HG03039 (cell line): ENCODE data around the gene C14orf119.
A peak's percentile ranks its signal among the peaks of the same experiment; 100 is the strongest.

Source experiments
- ATAC-seq: cut with Tn5 transposase; IDR thresholded peaks from one replicate; pipeline ENCODE4 v1.9.1; 2021; ENCODE audit warnings: mild to moderate bottlenecking, moderate library complexity; ENCODE audit not compliant: unreplicated experiment

C14orf119 gene, protein sequence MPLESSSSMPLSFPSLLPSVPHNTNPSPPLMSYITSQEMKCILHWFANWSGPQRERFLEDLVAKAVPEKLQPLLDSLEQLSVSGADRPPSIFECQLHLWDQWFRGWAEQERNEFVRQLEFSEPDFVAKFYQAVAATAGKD

DNA sequence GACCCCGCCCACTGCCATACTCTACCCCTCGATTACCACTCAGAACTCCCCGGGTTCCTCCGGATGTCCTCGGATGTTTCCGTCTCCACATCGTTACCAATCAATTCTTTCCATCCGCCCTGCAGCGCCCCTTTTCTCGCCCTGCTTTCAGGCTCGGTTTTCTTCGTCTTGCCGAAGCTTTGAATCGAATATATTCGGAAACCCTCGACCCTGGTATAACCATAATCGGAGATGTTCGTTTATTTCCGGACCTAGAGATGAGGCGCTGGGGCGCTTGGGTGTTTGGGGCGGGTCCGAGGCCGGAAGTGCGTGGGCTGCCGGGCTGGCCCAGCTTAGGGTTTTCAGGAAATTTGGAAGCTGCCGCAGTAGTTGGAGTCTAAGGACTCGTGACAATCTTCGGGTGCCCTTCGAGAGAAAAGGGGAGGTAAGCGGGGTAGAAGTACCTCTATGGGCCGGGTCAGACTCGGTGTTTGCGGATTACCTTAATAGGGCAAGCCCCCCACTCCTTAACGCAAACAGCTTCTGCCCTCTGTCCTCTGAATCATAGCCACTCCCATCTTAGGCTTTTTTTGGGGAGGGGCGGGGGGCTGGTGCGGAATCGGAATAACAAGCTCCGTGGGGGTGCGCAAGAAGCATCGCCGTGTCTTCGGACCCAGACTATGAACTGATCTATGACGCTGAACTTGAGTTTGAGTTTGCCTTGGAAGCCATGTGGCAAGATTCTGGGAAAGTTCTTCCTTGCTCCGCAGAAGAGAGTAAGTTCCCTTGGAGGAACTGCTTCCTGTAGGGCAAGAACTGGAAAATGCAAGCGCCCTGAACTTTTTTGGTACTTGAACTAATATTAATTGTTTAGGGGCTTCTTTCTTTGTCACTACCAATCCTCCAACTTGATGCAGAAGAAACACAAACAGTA, at the start of gene C14orf119:
C14orf119 (plus strand) TSS at position 310 of the 913 bp plus-strand sequence. CDS start 2,154 bp downstream, outside the sequence.
- peak; percentile 82 for ATAC-seq

DNA sequence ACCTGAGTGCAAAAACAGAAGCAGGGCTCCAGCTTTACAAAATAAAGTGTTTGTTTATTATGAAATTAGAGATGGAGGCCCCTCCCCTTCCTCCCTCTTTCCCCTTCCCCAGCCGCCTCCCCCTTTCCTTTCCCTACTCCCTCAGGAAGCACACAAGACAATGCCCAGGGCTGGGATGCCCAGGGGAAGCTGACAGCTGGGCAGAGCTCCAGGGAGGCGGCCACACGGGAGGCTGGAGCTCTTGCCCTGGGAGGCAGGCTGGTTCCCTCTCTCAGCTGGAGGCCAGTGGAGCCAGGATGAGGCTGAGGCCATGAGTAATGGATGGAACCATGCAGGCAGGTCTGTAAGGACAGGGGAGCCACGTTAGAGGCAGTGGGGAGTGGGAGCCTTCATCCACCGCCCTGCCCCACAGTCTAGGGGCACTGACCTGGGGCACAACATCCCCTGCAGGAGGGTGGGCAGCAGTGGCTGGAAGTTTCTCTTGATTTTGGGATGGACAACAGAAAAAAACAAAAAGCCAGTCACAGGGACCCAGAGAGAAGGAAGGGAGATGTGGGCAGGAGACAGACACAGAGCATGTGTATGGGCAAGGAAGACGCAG, 48.2 kb upstream of the C14orf119 start:
- no peak for ATAC-seq

DNA sequence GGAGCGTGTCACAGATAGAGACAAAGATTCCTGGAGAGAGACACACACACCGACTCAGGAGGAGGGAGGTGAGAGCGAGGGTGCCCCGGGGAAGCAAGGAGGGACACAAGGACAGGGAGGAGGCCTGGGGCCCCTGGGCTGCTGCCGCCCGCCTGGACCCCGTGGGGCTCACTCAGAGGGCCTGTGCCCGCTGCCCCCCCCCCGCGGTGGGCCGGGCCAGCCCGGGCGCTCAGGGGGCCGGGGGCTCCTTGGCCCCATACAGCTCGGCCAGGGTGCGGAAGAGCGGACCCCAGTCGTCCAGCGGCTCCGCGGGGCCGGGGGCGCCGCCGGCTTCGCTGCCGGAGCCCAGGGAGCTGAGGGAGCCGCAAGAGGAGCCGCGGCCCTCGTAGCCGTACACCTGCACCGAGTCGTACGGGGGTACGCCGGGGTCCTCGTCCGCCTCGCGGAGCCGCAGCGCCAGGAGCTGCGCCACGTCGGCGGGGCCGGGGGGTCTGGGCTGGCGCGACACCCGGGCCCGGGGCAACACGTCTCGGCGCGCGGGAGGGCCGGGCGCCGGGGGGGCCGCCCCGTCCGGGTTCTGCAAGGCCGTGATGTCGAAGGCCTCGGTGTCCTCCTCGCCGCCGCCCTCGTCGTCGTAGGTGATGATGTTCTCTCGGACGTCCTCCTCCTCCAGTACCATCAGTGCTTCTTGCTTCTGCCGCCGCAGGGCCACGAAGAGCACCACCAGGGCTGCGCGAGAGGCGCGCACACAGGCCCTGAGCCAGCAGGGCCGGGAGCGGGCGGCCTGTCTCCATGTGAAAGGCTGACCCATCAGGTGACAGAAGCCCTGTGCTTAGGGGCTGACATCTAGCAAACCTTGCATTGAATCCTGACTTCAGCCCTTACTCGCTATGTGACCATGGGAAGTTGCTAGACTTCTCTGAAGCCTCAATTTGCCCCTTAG, 47.3 kb upstream of the C14orf119 start:
- ATAC-seq, result no peak

DNA sequence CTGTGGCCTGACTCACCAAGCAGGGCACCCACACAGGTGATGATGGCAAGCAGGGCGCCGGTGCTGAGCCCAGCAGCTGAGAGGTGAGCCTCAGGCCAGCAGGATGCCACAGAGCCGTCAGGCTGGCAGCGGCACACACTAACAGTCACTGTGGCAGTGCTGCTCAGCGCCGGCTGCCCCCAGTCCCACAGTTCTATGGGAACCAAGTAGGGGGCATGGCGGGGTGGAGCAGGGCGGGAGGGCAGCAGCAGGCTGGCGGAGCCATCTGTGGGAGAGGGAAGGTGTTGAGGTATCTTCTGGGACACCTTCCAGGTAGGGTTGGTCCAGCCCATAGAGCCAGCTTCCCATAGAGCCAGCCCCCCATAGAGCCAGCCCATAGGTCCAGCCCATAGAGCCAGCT, 46.3 kb upstream of the C14orf119 start:
- no peak for ATAC-seq

DNA sequence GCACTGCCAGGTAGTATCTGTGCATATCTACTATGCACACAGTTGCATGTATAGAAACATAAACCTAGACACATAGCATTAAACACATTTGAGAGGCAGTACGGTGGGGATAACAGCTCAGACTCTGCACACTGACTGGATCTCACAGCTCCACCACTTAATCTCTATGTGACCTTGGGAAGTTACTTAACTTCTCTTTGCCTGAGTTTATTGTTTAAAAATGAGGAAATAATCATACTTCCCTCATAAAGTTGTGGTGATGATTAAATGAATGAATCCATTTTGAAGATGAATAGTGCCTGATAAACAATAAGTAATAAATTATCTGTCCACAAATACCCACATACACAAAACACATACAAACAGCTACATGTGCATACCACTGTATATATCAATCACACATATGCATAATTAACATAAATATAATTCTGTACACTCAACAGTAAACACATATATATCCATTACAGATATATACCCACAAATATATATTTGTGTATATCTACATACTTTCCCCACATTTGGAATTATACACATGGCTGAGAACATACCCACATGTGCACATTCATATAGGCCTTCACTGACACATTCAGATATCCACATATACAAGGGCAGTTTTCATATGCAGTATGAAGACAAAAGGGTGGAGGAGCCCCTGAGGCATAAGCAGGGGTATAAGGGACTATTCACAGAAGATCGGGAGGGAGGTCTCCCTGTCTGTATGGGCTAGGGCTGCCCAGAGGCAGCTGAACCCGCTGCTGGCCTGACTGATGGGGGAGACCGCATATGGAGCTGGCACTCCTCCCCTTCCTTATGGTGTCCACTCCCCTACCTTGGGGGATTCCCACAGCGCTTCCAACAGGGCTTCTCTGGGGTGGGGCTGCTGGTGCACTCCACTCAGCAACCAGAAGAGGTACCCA, 43.9 kb upstream of the C14orf119 start:
- ATAC-seq, result no peak

DNA sequence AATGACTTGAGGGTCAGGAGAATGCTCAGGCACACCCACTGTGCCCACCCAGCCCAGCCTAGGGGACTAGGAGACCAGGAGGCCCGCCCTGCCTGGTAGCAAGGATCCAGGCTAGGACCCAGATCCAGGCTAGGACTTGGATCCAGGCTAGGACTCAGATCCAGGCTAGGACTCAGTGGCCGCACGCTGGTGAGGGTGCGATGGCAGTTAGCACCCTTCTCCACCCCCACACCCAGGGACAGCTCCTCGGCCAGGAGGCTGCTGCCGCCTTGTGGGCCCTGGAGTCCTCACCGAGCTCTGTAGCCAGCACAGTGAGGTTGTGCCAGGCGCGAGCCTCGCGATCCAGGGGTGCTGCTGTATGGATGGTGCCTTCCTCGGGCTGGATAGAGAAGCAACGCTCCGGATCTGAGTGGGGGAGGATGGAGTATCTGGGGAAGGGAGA, 43.1 kb upstream of the C14orf119 start:
- no peak for ATAC-seq

DNA sequence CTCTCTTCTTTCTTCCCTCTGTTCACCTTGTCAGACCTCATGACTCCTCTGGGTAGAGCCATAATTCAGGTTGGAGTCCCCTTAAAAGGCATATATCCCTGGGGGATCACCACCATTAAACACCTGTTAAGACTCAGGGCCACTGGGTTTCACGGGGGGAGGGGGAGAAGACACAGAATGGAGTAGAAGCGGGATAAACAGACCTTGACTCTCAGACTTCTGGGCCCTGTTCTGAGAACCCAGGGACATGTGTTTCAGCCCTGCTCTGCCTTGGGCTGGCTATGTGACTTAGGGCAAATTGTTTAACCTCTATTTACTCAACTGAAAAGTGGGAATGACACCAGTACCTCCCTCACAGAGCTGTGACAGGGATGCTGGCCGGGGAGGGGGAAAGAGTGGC, 42.6 kb upstream of the C14orf119 start:
- no peak for ATAC-seq

DNA sequence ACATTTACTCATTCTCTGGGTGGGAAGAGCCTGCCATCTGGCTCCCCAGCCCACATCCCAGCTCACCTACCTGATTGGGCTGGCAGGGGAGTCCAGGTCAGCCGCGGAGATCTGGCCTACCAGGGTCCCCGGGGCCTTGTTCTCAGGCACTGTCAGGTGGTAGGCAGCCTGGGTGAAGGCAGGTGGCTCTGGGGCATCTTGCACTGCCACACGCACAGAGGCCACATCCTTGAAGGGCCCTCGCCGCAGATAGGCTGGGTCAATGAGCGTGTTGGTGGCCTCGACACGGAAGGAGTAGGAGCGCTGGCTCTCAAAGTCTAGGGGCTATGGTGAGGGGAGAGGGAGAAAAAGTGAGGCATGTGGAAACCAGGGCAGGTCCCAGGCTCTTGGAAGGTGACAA, 41.9 kb upstream of the C14orf119 start:
- no peak for ATAC-seq

DNA sequence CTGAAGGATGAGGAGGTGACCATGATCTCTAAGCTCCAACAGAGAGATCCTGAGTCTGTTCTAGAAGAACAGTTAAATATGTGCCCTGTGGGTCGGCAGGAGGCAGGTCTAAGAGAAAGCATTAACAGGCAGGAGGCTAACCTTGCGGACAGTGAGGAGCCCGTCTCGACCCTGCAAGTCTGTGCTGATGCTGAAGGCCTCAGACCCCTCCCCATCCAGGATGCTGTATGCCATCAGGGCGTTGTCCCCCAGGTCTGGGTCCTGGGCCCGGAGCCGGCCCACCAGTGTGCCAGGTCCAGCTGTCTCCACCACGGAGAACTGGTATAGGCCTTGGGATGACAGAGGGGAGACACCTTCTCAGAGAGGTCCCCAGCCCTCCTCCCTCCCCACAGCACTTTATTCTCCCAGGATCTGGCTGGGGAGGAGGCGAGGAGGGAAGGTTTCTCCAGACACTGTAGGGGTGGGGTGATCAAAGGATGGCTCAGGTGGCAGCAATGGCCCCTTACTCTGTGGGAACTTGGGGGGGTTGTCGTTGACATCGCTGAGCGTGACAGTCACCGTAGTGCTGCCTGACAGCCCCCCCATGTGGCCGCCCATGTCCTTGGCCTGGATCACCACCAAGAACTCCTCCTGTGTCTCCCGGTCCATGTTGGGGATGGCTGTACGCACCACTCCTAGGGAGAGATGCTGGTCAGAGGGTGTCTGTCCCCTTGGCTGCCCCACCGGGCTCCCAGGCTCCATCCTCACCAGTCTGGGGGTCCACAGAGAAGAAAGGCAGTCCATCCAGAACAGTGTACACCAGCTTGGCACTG, 41.1 kb upstream of the C14orf119 start:
- no peak for ATAC-seq

DNA sequence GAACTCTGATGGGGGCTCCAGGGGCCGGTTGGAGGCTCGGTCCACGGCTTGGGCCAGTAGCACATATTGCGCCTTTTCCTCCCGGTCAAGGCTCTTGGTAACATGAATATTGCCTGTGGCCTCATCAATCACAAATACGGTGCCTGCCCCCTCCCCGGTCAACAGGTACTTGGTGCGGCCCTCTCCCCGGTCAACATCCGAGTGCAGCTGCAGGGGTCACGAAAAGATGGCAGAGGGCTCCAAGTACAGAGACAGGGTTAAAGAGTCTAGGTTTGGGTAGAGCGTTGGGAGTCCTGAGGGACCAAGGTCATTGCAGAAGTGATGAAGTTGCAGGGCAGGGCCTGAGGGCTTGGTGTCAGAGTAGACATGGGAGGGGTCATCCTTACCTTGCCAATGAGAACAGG, 40.2 kb upstream of the C14orf119 start:
- ATAC-seq, result no peak

DNA sequence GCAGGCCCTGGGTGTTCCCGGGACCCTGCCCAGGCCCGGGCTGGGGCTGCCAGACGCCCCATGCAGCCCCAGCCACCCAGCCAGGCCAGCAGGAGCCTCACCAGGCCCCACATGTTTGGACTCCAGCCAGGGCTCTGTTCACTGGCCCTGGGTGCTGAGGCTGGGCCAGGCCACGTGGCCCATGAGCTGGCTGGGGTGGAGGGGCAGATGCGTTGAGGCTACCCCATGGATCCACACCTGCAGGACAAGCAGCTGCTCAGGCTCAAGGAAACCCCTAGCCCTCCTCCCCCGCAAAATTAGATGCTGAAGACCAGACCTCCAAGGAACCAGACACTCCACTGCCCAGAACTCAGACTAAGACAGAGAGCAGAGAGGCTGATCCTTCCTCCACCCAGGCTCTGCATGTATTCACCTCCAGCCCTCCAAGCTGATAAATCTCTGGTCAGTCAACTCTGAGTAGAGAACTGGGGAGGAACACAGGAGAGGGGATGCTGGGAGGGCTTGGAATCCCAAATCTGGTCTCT, 39.6 kb upstream of the C14orf119 start:
- no peak for ATAC-seq

DNA sequence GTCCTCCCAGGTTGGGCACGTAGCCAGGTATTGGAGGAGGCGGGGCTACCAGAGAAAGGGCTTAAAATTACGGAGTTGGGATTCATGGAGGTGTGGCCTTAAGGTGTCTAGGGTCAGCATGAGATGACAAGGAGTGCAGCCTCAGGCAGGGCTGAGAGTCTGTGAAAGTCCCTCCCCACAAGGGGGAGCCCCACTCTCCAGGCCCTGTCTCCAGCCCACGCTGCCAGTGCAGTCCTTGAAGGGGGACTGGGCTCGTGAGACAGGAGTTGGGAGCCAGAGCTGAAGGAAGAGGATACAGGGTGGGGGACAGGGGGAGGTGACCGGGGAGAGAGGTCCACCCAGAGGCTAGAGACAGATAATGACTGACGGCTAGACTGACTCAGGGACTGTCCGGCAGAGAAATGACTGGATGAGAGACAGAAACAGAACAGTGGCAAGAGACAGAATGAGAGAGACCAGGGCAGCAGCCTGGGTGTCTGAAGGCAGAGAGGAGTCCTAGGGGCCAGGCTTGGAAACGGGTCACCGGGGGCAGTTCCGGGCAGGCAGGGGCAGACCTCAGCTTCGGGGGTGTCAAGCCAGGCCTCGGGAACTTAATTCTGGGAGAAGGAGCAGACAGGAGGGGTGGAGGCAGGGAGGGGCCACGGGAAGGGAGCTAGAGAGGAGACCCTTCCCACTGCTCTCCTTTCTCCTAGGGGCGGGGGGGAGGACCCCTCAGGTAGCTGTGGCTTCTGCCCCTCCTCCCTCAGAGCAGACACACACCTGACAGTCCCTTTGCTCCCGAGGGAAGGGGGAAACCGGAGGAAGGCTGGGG, 39.0 kb upstream of the C14orf119 start:
- ATAC-seq, result peak; percentile 47

DNA sequence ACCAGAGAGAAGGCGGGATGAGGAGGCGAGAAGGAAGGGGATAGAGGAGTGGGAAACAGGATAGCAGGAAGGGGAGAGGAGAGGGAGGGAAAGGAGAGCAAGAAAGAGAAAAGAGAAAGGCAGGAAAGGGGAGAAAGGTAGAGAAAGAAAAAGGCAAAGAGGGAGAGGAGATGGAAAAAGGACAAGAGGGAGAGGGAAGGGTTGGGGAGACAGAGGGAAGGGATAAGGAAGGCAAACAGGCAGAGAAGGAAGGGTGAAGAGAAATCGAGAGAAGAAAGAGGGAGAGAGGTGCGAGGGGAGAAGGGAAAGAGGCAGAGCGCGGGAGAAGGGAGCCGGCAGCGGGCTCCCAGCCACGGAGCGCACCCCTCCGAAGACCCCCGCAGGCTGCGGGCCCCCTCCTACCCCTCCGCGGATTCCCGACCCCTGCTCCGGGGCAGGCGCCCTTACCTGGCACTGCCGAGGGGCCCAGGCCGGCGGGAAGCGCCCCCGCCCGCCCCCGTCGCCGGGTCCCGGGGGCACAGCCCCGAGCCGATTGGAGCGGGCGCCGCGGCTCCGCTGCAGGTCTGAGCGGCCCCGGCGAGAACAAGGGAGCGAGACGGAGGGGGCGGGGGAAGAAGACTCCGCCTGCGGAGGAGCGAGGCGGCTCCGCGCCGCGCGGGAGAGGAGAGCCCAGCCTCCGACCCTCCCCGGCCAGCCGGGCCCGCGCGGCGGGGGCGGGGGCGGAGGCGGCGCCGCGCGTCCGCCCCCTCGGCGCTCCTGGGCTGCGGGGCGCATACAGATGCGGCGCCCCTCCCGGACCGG, 38.1 kb upstream of the C14orf119 start, which contains the start of gene CDH24:
CDH24 (minus strand) TSS at position 565 of the 801 bp plus-strand sequence. CDS start 1,787 bp downstream, outside the sequence.
- ATAC-seq, result peak; percentile 38

DNA sequence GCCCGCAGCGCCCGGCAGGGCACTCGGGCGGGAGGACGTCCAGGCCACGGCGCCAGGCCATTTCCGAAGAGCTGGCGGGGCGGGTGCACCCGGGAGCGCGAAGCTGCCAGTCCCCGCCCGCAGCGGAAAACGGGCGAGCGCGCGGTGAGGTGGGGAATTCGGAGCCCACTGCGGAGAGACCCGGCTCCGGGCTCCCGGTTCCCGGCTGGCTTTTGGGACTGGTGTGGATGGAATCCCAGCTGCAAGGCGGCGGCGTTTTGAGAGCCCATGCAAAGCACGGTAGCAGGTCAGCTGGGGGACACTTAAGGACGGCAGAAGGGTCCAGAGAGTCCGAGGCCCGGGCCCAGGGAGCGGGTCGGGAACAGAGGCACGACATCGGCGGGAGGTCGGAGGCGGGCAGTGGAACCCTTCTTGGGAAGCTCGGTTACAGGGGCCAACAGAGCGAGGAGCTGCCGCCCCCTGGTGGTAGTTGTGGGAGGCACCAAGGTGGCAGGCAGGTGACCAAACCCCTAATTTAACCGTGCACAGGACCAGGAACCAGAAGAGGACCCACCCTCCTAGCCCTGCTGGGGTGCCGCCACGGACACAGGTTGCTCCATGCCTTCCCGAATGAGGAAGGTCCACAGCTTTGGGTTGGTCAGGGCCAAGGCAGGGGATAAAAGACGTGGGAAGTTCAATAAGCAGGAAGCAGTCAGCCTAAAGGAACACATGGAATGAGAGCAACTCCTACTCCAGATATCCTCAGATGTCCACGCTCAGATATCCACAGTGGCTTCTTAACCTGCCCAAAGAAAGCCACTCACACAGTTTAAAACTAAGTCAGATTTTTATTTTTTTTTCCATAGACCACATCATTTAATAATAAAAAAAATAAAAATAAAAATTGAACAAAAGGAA, 37.3 kb upstream of the C14orf119 start:
- ATAC-seq, result peak; percentile 37

DNA sequence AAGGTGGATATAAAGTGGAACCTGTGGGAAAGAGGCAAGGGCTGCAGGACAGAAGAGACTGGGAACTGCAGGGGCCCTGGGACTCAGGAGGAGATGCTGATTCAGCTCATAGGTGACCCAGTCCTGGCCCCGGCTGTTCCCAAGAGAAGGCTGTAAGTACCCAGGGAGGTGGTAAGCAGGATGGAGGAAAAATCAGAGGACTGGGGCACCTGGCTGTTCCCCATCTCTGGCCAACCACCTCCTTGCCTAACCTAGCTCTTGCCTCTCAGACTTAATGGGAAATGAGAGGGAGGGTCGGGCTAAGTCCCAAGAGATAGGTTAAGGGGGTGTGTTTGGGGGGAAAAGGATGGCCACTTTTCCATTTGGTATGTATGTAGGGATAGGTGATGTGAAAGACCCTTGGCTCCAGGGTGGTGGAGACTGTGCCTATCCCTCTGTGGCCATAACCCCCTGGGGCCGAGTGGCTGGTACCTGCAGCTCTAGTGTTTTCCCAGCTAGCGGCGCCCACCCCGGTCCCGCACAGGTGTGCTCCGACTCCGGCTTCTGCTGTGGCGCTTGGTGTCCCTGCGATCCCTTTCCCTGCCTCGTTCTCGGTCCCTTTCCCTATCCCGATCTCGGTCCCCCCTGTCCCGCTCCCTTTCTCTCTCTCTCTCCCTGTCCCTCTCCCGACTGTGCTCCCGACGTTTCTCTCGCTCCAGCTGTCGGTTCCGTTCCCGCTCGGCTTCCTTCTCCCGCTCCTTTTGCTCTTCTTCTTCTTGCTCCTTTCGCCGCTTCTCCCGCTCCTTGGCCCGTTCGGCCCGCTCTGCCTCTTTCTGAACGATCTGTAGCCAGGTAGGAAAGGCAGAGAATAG, 36.4 kb upstream of the C14orf119 start:
- no peak for ATAC-seq
